H1 (cell line): ENCODE results near the gene ESYT1. TPM values are rescaled to one million over a fixed set of nuclear protein-coding genes. Genes with fewer than 3 reads are reported as not detected.
A peak's percentile ranks its signal among the peaks of the same experiment; 100 is the strongest.

Source experiments
- ASH2L ChIP-seq: fragments of 200-600, 300-600 bp; sonication (generic); IDR thresholded peaks from one replicate; pipeline ENCODE4 v1.7.1; 2017; ENCODE audit warnings: low read length
- BACH1 ChIP-seq: IDR thresholded peaks from 2 replicates; pipeline ENCODE4 v1.6.1; 2012; ENCODE audit warnings: low read length, improper control_type of control experiment
- FOSL1 ChIP-seq: IDR thresholded peaks from 2 replicates; pipeline ENCODE4 v1.6.1; 2011; ENCODE audit warnings: mild to moderate bottlenecking, low read depth, low read length, moderate library complexity; ENCODE audit not compliant: insufficient read depth
- GTF2F1 ChIP-seq: IDR thresholded peaks from 2 replicates; pipeline ENCODE4 v1.6.1; 2012; ENCODE audit warnings: low read depth, low read length, improper control_type of control experiment, borderline replicate concordance
- HDAC2 ChIP-seq, 2 experiments: fragments of 300-600 bp in 1 of 2; sonication (generic) in 1 of 2; IDR thresholded peaks; 2 replicates each; pipeline ENCODE4 v1.6.1; 2011 to 2012; ENCODE audit warnings: low read depth in 2 of 2, low read length in 2 of 2, mild to moderate bottlenecking in 2 of 2, moderate library complexity in 2 of 2, borderline replicate concordance in 1 of 2, inconsistent platforms in 1 of 2
- JUN ChIP-seq: IDR thresholded peaks from 2 replicates; pipeline ENCODE4 v1.6.1; 2011; ENCODE audit warnings: low read depth, mild to moderate bottlenecking, improper control_type of control experiment, low read length
- JUND ChIP-seq: IDR thresholded peaks from 2 replicates; pipeline ENCODE4 v1.6.1; 2011; ENCODE audit warnings: mild to moderate bottlenecking, improper control_type of control experiment, low read length
- POLR2A ChIP-seq, 2 experiments: IDR thresholded peaks; 1 replicate in 1 of 2; 2 replicates in 1 of 2; pipeline ENCODE4 v1.6.1; 2011; ENCODE audit warnings: low read depth in 2 of 2, low read length in 2 of 2, mild to moderate bottlenecking in 2 of 2; ENCODE audit errors: control extremely low read depth in 1 of 2
- POLR2AphosphoS5 ChIP-seq: IDR thresholded peaks from 2 replicates; pipeline ENCODE4 v1.6.1; 2011; ENCODE audit warnings: low read depth, low read length
- RBBP5 ChIP-seq: IDR thresholded peaks from 2 replicates; pipeline ENCODE4 v1.7.1; 2012; ENCODE audit warnings: low read depth, mild to moderate bottlenecking, inconsistent platforms, low read length, moderate library complexity, borderline replicate concordance
- SIRT6 ChIP-seq: IDR thresholded peaks from one replicate; pipeline ENCODE4 v1.7.1; 2012; ENCODE audit warnings: low read length, inconsistent platforms
- SIX5 ChIP-seq: IDR thresholded peaks from 2 replicates; pipeline ENCODE4 v1.6.1; 2011; ENCODE audit warnings: mild to moderate bottlenecking, low read depth, low read length
- SP1 ChIP-seq: IDR thresholded peaks from 2 replicates; pipeline ENCODE4 v1.6.1; 2011; ENCODE audit warnings: low read depth, low read length
- SP4 ChIP-seq: IDR thresholded peaks from 2 replicates; pipeline ENCODE4 v1.6.1; 2012; ENCODE audit warnings: low read length, inconsistent platforms
- SUZ12 ChIP-seq: fragments of 200-600 bp; sonication (generic); IDR thresholded peaks from 2 replicates; pipeline ENCODE4 v1.6.1; 2012; ENCODE audit warnings: mild to moderate bottlenecking, inconsistent platforms, low read length, moderate library complexity, mixed read lengths
- polyA plus RNA-seq, 7 experiments: library from polyadenylated mRNA; depleted of rRNA in 3 of 7; stranded (reverse) in 5 of 7; unstranded in 2 of 7; fragments of >200 nt in 5 of 7; fragments of 200-250 nt in 2 of 7; gene quantifications; 1 replicate in 5 of 7; 2 replicates in 1 of 7; 4 replicates in 1 of 7; pipeline versions ENCODE4 v1.2.1 to v1.2.3, GENCODE V29; 2011 to 2013; ENCODE audit warnings: missing spikeins in 2 of 7, mixed read lengths in 2 of 7
- total RNA-seq: library from RNA; stranded (reverse); fragmentation: NEBNext Ultra II Directional; extraction: Animal tissue kit (Norgen Biotek cat#: 25700); gene quantifications from 2 replicates; pipeline ENCODE4 v1.2.1, GENCODE V29; 2021
- TF ChIP-seq, protein P1 (sequence below): IDR thresholded peaks from 2 replicates; pipeline ENCODE4 v1.6.1; 2012; ENCODE audit warnings: inconsistent platforms
- TF ChIP-seq, protein P2 (sequence below), 3 experiments: IDR thresholded peaks; 1 replicate in 2 of 3; 2 replicates in 1 of 3; pipeline versions ENCODE4 v1.5.1 to v1.6.1; 2011; ENCODE audit warnings: low read length in 3 of 3, mild to moderate bottlenecking in 3 of 3, inconsistent platforms in 2 of 3, low read depth in 1 of 3, moderate library complexity in 1 of 3; ENCODE audit not compliant: insufficient read depth in 1 of 3; ENCODE audit errors: control extremely low read depth in 1 of 3
- TF ChIP-seq, protein P3 (sequence below): IDR thresholded peaks from 2 replicates; pipeline ENCODE4 v1.6.1; 2012; ENCODE audit warnings: inconsistent platforms
- TF ChIP-seq, protein P4 (sequence below): IDR thresholded peaks from 2 replicates; pipeline ENCODE4 v1.6.1; 2011; ENCODE audit warnings: low read depth, mild to moderate bottlenecking, low read length; ENCODE audit not compliant: insufficient read depth

Gene ESYT1
- total and polyA plus RNA-seq, 2 of the 8 experiments (the other 6 are each of a cell fraction or from before 2014, with no cell fraction given), result 86.9 to 165 TPM

DNA sequence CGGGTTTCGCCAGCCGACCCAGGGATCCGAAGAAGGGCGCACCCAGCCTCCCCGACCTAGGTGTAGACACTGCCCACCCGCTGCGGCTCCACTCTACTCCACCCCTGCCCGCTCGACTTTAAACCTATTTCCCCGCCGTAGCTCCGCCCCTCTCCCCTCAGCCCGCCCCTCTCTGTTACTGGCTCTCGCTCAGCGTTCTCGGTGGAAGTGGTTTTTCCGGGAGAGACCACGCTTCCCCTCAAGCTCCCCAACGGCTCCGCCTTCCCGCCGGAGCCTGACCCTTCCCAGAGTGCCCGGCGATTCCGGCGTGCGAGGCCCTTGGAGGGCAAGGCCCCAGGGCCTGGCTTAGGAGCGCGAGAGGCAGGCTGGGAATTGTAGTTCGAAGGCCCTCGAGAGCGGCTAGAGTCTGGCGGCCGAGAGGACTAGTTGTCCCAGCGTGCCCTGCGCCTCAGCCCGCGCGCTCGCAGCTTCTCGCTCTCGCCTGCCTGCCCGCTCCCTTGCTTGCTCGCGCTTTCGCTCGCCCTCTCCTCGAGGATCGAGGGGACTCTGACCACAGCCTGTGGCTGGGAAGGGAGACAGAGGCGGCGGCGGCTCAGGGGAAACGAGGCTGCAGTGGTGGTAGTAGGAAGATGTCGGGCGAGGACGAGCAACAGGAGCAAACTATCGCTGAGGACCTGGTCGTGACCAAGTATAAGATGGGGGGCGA is 23.8 kb upstream of the ESYT1 start, which contains the start of gene PA2G4 (continued):
- TF ChIP-seq POLR2AphosphoS5 (peak; percentile 43; the same call in 1 of the 2 replicates), GTF2F1 (no peak), SIX5 (peak; percentile 87), SUZ12 (no peak), BACH1 (peak; percentile 50; the same call in 1 of the 2 replicates), POLR2A (IDR thresholded peaks at IDR 0.05; ENCODE audit: control extremely low read depth in 1 of 2, low read depth in 2 of 2, low read length in 2 of 2) (peak; percentile 69 to 70; a peak in 2 of 3 replicates), SP1 (no peak), JUN (no peak), FOSL1 (no peak), JUND (no peak), ASH2L (peak; percentile 95), SIRT6 (no peak), RBBP5 (no peak; the same call in 1 of the 2 replicates), HDAC2 (IDR thresholded peaks at IDR 0.05; ENCODE audit: borderline replicate concordance in 1 of 2, low read depth in 2 of 2, low read length in 2 of 2) (0 out of 4 replicates have a peak, but pooled peaks of 1 of the 2 experiments have one; percentile 27), SP4 (no peak; the same call in 1 of the 2 replicates)
- TF ChIP-seq, protein P1, sequence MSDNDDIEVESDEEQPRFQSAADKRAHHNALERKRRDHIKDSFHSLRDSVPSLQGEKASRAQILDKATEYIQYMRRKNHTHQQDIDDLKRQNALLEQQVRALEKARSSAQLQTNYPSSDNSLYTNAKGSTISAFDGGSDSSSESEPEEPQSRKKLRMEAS, result peak; percentile 81
- TF ChIP-seq, protein P2, sequence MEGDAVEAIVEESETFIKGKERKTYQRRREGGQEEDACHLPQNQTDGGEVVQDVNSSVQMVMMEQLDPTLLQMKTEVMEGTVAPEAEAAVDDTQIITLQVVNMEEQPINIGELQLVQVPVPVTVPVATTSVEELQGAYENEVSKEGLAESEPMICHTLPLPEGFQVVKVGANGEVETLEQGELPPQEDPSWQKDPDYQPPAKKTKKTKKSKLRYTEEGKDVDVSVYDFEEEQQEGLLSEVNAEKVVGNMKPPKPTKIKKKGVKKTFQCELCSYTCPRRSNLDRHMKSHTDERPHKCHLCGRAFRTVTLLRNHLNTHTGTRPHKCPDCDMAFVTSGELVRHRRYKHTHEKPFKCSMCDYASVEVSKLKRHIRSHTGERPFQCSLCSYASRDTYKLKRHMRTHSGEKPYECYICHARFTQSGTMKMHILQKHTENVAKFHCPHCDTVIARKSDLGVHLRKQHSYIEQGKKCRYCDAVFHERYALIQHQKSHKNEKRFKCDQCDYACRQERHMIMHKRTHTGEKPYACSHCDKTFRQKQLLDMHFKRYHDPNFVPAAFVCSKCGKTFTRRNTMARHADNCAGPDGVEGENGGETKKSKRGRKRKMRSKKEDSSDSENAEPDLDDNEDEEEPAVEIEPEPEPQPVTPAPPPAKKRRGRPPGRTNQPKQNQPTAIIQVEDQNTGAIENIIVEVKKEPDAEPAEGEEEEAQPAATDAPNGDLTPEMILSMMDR (IDR thresholded peaks at IDR 0.05; ENCODE audit: control extremely low read depth in 1 of 3, insufficient read depth in 1 of 3, low read depth in 1 of 3, low read length in 3 of 3), result no peak
- TF ChIP-seq, protein P3, sequence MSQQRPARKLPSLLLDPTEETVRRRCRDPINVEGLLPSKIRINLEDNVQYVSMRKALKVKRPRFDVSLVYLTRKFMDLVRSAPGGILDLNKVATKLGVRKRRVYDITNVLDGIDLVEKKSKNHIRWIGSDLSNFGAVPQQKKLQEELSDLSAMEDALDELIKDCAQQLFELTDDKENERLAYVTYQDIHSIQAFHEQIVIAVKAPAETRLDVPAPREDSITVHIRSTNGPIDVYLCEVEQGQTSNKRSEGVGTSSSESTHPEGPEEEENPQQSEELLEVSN, result peak; percentile 62
- TF ChIP-seq, protein P4, sequence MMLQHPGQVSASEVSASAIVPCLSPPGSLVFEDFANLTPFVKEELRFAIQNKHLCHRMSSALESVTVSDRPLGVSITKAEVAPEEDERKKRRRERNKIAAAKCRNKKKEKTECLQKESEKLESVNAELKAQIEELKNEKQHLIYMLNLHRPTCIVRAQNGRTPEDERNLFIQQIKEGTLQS, result no peak
